HG02840 (cell line): ENCODE results near the gene LSP1.
"Not testable (repeated sequence)": the region's sequence is repeated elsewhere in the genome, so short reads cannot be mapped to it uniquely, and the experiment has no call there.

Experiments
- ATAC-seq: cut with Tn5 transposase; IDR thresholded peaks from one replicate; pipeline ENCODE4 v1.9.1; 2021; ENCODE audit warnings: mild to moderate bottlenecking, moderate library complexity, moderate number of reproducible peaks; ENCODE audit not compliant: unreplicated experiment, low FRiP score

Gene LSP1

GRCh38 chr11:1862588-1863351, 9.9 kb downstream of the LSP1 start:
- no peak for ATAC-seq

GRCh38 chr11:1863352-1864216, 10.7 kb downstream of the LSP1 start:
- no peak for ATAC-seq

- no peak for ATAC-seq
Measured at GRCh38 chr11:1864231-1864630, 11.3 kb downstream of the LSP1 start.

- no peak for ATAC-seq
Measured at GRCh38 chr11:1864831-1865665, 12.2 kb downstream of the LSP1 start.

GRCh38 chr11:1866226-1866625, 13.3 kb downstream of the LSP1 start:
- no peak for ATAC-seq

- ATAC-seq = no peak
Measured at GRCh38 chr11:1866776-1867175, 13.9 kb downstream of the LSP1 start.

- ATAC-seq = no peak
Measured at GRCh38 chr11:1867381-1867780, 14.5 kb downstream of the LSP1 start.

GRCh38 chr11:1868056-1868635, 15.3 kb downstream of the LSP1 start:
- ATAC-seq = no peak

- no peak for ATAC-seq
Measured at GRCh38 chr11:1868636-1869291, 15.9 kb downstream of the LSP1 start.

- ATAC-seq = no peak
Measured at GRCh38 chr11:1869427-1870325, 16.8 kb downstream of the LSP1 start.

GRCh38 chr11:1870326-1870696, 17.4 kb downstream of the LSP1 start:
- ATAC-seq = no peak

- no peak for ATAC-seq
Measured at GRCh38 chr11:1870721-1871466, 18.0 kb downstream of the LSP1 start.

- ATAC-seq = no peak
Measured at GRCh38 chr11:1871531-1871930, 18.6 kb downstream of the LSP1 start.

GRCh38 chr11:1872267-1872985, 19.5 kb downstream of the LSP1 start:
- no peak for ATAC-seq

- no peak for ATAC-seq
Measured at GRCh38 chr11:1873048-1873812, 20.3 kb downstream of the LSP1 start.

GRCh38 chr11:1873813-1874150, 20.9 kb downstream of the LSP1 start:
- not testable (repeated sequence) for ATAC-seq
